ENCODE data around the gene PRSS8.

DNA sequence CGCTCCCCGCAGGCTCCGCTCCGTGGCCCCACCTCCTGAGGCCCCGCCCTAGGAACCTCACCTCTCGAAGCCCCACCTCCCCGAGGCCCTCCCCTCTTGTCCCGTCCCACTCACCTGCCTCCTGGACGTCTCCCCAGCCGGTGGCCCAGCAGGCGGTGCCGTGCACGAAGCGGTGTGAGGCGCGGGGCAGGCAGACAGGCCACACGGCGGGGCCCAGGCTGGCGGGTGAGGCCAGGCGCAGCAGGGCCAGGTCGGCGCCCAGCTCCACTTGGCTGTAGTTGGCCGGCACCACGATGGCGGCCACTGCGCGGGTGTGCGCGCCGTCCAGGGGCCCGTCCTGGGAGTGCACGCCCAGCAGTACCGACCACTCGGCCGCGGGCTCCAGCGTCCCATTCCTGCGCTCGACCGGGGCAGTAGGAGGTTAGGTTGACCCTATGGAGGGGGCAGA, 12.8 kb upstream of the PRSS8 start:
- TF ChIP-seq CTCF (conservative IDR thresholded peaks at IDR 0.05 in 1 of 2, IDR thresholded peaks at IDR 0.05 in 1 of 2; ENCODE audit: extremely low read depth in 1 of 2, insufficient read depth in 1 of 2, low read depth in 1 of 2, low read length in 2 of 2) (no peak), EZH2 (IDR thresholded peaks at IDR 0.05; ENCODE audit: borderline replicate concordance, low read length) (no peak)

All from mammary epithelial cell (primary cell).